GM12878 (cell line): Measurements from ENCODE around the gene FMN2. TPM values are rescaled to one million over a fixed set of nuclear protein-coding genes. Genes with fewer than 3 reads are reported as not detected.

Experiments used
- ATAC-seq: fragments of 200-7000 bp; cut with Tn5 transposase; 3 replicates; pipeline ENCODE4 v1.9.1; 2020; ENCODE audit warnings: mild to moderate bottlenecking, moderate library complexity
- BruUV-seq: library from RNA; stranded (reverse); fragments of 400-500 nt; replicated peaks from 2 replicates; lab custom pipeline; 2021; lab: Mats Ljungman, UMichigan
- CTCF ChIA-PET: fragments of 300-600 bp; sonication (Branson Sonifier 250); formaldehyde crosslinking; extraction: SDS; loops from one replicate; lab custom pipeline; 2021; ENCODE audit warnings: inconsistent platforms; lab: Yijun Ruan, JAX
- POLR2A ChIA-PET: fragments of 350-600 bp; formaldehyde crosslinking; extraction: SDS; loops from one replicate; lab custom pipeline; 2021; ENCODE audit warnings: inconsistent platforms; lab: Charles Lee
- RAD21 ChIA-PET: fragments of 300-600 bp; sonication (Branson Sonifier 250); formaldehyde crosslinking; loops from one replicate; lab custom pipeline; 2023; ENCODE audit warnings: antibody characterized with exemption; ENCODE audit not compliant: unreplicated experiment; lab: Charles Lee
- SMC1A ChIA-PET: fragments of 300-600 bp; sonication (Branson Sonifier 250); formaldehyde crosslinking; loops from one replicate; lab custom pipeline; 2023; ENCODE audit not compliant: unreplicated experiment, uncharacterized antibody; lab: Charles Lee
- DNase-seq: peaks from one replicate; pipeline ENCODE4 v3.0.0-alpha.2; 2011; ENCODE audit warnings: low read depth, low spot score
- FAIRE-seq: peaks from 3 replicates; lab custom pipeline; 2011; peaks lifted over from hg19 to GRCh38; lab: Jason Lieb, UNC
- H2AFZ ChIP-seq: 2 replicates; pipeline ENCODE4 v1.6.0; 2011; ENCODE audit warnings: low read depth, low read length, control low read depth; ENCODE audit not compliant: control insufficient read depth
- H3K27ac ChIP-seq: 2 replicates; pipeline ENCODE4 v1.5.1; 2011; ENCODE audit warnings: control low read depth; ENCODE audit not compliant: control insufficient read depth, insufficient read depth
- H3K27me3 ChIP-seq, 2 experiments: replicated peaks in 1 of 2; 2 replicates each; pipeline versions ENCODE4 v1.6.0 to v1.6.1; 2011; ENCODE audit warnings: low read length in 1 of 2; ENCODE audit not compliant: control insufficient read depth in 2 of 2, insufficient read depth in 2 of 2
- H3K36me3 ChIP-seq, 2 experiments: 2 replicates each; pipeline ENCODE4 v1.5.1; 2011; ENCODE audit warnings: low read length in 1 of 2; ENCODE audit not compliant: control insufficient read depth in 2 of 2, insufficient read depth in 2 of 2
- H3K4me1 ChIP-seq: 2 replicates; pipeline ENCODE4 v1.6.1; 2011; ENCODE audit warnings: mild to moderate bottlenecking, low read length, moderate library complexity, mixed read lengths; ENCODE audit not compliant: control insufficient read depth, insufficient read depth
- H3K4me2 ChIP-seq: 2 replicates; pipeline ENCODE4 v1.6.0; 2011; ENCODE audit warnings: control low read depth; ENCODE audit not compliant: control insufficient read depth, insufficient read depth
- H3K4me3 ChIP-seq: fragments of 200-600 bp; sonication (generic); 2 replicates; pipeline ENCODE4 v1.5.1; 2016
- H3K79me2 ChIP-seq: 2 replicates; pipeline ENCODE4 v1.6.0; 2011; ENCODE audit warnings: low read length; ENCODE audit not compliant: control insufficient read depth, insufficient read depth
- H3K9ac ChIP-seq: 2 replicates; pipeline ENCODE4 v1.8.0; 2011; ENCODE audit warnings: low read length, control low read depth, mixed read lengths; ENCODE audit not compliant: control insufficient read depth, insufficient read depth
- H3K9me3 ChIP-seq: replicated peaks from 3 replicates; pipeline ENCODE4 v1.5.1; 2011; ENCODE audit warnings: mild to moderate bottlenecking, low read length; ENCODE audit not compliant: control insufficient read depth, insufficient read depth
- H4K20me1 ChIP-seq: 2 replicates; pipeline ENCODE4 v1.6.0; 2011; ENCODE audit not compliant: control insufficient read depth, insufficient read depth
- YY1 ChIP-seq: IDR thresholded peaks from 2 replicates; pipeline ENCODE4 v1.6.1; 2011; ENCODE audit warnings: low read depth, mild to moderate bottlenecking, low read length
- ZNF592 ChIP-seq: fragments of 450-650 bp; IDR thresholded peaks from 2 replicates; pipeline ENCODE4 v1.6.1; 2017; ENCODE audit warnings: mild to moderate bottlenecking, moderate library complexity
- WGBS: methylation state at CpG from one replicate; pipeline ENCODE4 v1.1.6; 2016; ENCODE audit warnings: low lambda C conversion rate; ENCODE audit not compliant: insufficient replicate concordance, insufficient coverage; ENCODE audit errors: missing lambda C conversion rate; 5-methylcytosine and 5-hydroxymethylcytosine counted together
- in situ Hi-C: fragments of 300-500 bp; cut with MboI; formaldehyde crosslinking; loops from 9 replicates; pipeline ENCODE4 v1.14.3; 2018; ENCODE audit warnings: mixed read lengths
- intact Hi-C: fragments of 100-400 bp; cut with micrococcal nuclease; formaldehyde crosslinking; loops from one replicate; pipeline ENCODE4 v1.14.2; 2022; ENCODE audit not compliant: unreplicated experiment
- polyA plus RNA-seq, 11 experiments: library from polyadenylated mRNA; depleted of rRNA in 4 of 11; unstranded in 6 of 11; stranded (reverse) in 5 of 11; fragments of >200 nt; fragmentation: Nextera tagmentation in 4 of 11; fragmentation: Illumina TruSeq in 1 of 11; extraction: Ambion mirVana in 4 of 11; extraction: Trizol in 1 of 11; gene quantifications; 1 replicate in 1 of 11; 2 replicates in 10 of 11; pipeline versions ENCODE4 v1.2.1 to v1.2.3, GENCODE V29; 2011 to 2016; ENCODE audit warnings: inconsistent platforms in 2 of 11, missing spikeins in 2 of 11, low read depth in 1 of 11
- total RNA-seq, 4 experiments: library from RNA; depleted of rRNA in 3 of 4; stranded (reverse); fragments of >200 nt in 3 of 4; fragmentation: Illumina TruSeq in 1 of 4; extraction: Trizol in 1 of 4; gene quantifications; 2 replicates each; pipeline versions ENCODE4 v1.2.1 to v1.2.3, GENCODE V29; 2013 to 2021

The FMN2 gene
- total and polyA plus RNA-seq, 10 of the 15 experiments (the other 5 are each of a cell fraction or from before 2014, with no cell fraction given) = 0.60 TPM; not detected in 9

- ATAC-seq (no peak), FAIRE-seq (no peak), DNase-seq (no peak)
- TF ChIP-seq ZNF592 (no peak), YY1 (no peak)
- BruUV-seq = no TSS peak
- SMC1A ChIA-PET = interaction anchor here (3.6 kb wide), 1 partner anchor 12 kb away, joined by 20 read pairs; no protein-coding TSS in a partner anchor
- H3K27ac ChIP-seq = no peak overlapping the region
- CTCF ChIA-PET = interaction anchor here (1.5 to 3.0 kb wide), 2 partner anchors 8 to 145 kb away, joined by 5 to 10 read pairs; no protein-coding TSS in a partner anchor
- in situ Hi-C loops (no loop called here), intact Hi-C loops (no loop called here)
- no peaks in the 10 kb centered on the region for H3K9me3 ChIP-seq
- 23% methylated on average over 7 of the region's 7 CpGs for WGBS
- no peaks in the 10 kb centered on the region for H3K79me2 ChIP-seq
- no peaks in the 10 kb centered on the region for H3K27me3 ChIP-seq
- H3K4me2 ChIP-seq = no peak overlapping the region
- no peak overlapping the region for H3K4me3 ChIP-seq
- no peaks in the 10 kb centered on the region for H4K20me1 ChIP-seq
- H2AFZ ChIP-seq = no peak overlapping the region
- no peak overlapping the region for H3K9ac ChIP-seq
- H3K36me3 ChIP-seq = no peaks in the 10 kb centered on the region
- no peaks in the 10 kb centered on the region for H3K4me1 ChIP-seq
- RAD21 ChIA-PET = no interaction called here
- POLR2A ChIA-PET = no interaction called here
Observed at GRCh38 chr1:240462766-240463395, 371.2 kb downstream of the FMN2 start.
